HG02970 (cell line): ENCODE measurements around the gene GFI1B.
"Not testable (repeated sequence)": the region's sequence is repeated elsewhere in the genome, so short reads cannot be mapped to it uniquely, and the experiment has no call there.

ENCODE experiments used
- ATAC-seq: cut with Tn5 transposase; IDR thresholded peaks from one replicate; pipeline ENCODE4 v1.9.1; 2021; ENCODE audit warnings: mild to moderate bottlenecking, moderate library complexity, moderate number of reproducible peaks; ENCODE audit not compliant: unreplicated experiment, low FRiP score

The GFI1B gene

DNA sequence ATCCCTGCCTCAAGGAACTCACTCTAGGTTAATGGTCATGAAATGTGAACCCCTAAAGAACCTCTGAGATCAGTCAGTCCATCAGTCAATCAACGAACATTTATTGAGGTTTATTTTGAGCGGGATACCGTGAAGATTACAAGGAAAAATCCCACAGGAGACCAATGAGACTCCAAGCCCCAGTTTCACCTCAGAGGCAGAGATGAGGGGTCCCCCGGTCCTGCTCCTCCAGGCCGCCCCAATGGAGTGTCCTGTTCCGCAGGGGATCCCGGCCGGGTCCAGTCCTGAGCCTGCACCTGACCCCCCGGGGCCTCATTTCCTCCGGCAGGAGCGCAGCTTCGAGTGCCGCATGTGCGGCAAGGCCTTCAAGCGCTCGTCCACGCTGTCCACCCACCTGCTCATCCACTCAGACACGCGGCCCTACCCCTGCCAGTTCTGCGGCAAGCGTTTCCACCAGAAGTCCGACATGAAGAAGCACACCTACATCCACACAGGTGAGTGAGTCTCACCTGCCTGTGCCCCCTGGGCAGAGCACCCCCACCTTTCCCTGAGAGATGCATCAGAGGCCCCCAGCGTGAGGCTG lies 11.0 kb downstream of the GFI1B start:
- no peak for ATAC-seq

DNA sequence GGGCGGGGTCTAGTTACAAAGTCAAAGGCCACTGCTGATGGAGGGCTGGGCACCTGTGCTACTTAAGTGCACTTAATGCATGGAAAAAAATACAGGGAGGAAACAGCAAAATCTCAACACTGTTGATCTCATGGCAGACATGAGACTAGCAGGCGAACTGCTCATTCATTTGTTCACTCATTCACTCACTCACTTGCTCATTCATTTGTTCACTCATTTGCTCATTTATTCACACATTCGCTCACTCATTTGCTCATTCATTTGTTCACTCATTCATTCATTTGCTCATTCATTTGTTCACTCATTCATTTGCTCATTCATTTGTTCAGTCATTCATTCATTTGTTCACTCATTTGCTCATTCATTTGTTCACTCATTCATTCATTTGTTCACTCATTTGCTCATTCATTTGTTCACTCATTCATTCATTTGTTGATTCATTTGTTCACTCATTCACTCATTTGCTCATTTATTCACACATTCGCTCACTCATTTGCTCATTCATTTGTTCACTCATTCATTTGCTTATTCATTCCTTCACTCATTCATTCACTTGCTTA lies 11.6 kb downstream of the GFI1B start:
- not testable (repeated sequence) for ATAC-seq

DNA sequence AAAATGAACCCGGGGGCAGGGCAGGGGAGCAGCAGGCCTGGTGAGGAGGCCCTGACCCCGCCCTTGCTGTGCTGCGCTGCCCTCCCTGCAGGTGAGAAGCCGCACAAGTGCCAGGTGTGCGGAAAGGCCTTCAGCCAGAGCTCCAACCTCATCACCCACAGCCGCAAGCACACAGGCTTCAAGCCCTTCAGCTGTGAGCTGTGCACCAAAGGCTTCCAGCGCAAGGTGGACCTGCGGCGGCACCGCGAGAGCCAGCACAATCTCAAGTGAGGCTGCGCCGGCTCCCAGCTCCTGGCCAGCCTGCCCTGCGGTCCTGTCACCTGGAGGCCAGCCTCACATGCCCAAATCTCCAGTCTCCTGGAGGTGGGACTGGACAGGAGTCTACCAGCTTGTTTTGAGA lies 12.3 kb downstream of the GFI1B start:
- ATAC-seq, result no peak

DNA sequence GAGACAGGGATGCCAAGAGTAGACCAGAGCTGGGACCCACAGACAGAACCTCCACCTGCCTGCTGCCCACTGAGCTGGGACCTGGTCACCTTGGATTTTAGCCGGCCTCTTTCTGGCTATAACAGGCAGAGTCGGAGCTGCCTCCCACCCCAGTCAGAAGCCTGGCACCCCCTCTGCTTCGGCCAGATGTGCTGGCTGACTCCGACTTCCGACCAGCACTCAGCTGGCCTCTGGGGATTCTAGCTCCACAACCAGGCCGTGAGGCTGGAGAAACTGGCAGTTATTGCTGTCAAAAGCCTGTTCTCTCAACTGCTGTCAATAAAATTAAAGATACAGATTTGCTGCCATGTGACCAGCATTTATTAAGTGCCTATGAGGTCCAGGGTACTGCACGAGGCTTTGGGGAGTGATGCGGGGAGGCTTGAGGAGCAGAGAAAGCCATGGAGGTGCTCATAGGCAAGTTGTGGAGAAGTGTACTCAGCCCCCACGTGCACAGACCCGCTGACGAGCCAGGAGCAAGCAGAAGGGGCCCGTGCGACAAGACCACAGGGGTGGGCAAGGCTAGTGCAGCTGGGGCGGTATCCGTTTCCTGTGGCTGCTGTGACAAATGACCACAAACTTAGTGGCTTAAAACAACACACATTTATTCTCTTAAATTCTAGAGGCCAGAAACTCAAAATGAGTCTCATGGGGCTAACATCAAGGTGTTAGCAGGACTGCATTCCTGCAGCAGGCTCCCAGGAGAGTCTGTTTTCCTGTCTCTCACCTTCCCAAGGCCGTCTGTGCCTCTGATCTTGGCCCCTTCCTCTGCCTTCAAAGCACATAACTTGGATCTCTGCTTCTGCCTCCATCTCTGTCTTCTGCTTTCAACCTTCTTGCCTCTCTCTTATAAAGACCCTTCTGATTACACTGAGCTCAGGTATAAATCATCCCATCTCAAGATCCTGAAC lies 13.1 kb downstream of the GFI1B start:
- ATAC-seq, result no peak

DNA sequence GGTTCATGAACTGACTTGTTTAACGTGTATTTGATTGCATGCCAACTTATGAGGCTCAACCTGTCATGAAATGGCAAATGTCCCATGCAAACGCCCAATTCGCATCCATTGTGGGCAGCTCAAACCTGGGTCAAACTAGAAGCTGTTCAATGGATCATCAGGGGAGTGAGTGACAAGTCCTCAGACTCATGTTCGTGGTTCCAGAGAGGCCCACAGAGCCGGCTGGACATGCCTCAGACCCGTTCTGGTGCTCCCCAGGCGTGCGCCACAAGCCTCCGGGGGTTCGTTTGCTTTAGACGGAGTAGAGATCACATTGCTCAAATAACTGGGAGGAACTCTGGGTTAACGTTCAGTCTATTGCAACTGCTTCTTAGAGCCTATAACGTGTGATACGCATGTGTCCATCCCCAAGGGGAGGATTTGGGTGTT lies 15.0 kb downstream of the GFI1B start:
- no peak for ATAC-seq

DNA sequence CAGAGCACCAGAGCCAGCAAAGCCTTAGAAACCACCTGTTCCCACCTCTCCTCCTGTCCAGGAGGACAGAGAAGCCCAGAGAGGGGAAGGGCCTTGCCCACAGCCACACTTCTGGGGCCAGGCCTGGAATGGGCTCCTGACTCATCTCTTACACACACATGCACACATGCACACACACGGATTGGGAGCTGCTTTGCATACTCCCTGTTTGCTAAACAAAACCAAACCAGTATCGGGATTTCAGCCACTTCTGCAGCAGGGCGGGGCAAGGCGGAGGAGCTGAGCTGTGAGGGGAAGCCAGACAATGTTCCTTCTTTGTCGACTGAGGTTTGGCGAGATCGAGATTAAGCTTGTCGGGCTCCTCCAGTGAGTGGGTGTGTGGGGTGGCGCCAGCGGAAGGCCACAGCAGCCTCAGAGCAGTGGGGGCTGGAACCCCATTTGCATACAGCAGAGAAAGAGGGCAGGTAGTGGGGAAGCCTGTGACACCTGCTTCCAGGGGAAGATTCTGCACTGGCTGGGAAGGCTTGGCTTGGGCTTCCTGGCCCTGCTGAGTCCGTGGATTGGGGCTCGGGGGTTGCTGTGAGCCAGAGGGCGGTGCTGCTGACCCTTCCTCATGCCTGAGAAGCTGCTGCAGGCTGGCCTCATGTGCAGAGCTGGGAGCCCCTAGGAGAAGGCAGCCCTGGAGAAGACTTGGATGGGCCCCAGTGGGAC lies 16.1 kb downstream of the GFI1B start:
- peak; percentile 49 for ATAC-seq

DNA sequence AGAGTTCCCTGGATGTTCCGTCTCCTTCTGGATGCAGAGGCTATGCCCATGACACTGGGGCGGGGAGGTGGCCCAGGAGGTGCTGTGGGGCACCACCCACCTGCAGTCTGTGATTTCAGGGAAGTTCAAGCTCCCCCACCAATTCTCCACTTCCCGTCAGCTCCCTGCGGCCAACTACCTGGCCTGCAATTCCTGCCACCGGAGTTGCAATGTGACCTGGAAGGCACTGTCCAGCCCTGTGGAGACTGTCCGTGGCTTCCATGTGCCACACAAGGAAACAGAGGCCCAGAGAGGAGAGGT lies 16.6 kb downstream of the GFI1B start:
- no peak for ATAC-seq

DNA sequence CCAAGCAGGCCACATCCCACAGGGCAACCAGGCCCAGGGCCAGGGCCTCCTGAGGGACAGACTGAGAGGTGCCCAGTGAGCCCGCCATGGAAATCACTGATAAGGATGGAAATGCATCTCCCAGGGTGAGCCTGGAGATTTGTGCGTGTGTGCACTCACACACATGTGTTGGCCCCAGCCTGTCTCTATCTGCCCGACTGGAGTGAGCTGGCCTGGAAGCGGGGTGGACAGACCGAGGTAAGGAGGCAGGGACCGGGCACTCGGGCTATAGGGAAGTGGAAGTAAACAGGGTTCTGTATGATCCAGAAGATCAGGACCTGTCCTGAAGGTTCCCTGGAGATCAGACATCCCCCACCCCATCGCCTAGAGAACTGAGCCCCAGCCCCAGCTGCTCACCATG lies 17.4 kb downstream of the GFI1B start:
- no peak for ATAC-seq

DNA sequence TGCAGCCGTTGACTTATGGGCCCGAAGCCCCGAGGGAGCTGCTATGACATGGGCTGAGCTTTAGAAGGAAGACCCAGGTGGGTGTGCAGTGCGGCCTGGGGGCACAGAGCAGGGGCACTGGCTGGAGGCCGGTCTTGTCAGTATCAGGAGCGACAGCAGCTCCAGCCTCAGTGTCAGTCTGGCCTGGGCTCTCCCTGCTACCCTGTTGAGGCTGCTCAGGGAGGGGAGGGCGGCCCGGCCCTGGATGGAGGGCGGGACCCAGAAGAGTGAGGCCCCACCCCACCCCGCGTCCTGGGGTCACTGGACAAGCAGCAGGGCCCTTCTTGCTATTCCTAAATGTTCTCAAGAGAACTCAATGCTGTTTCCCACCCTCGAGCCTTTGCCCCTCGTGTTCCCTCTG lies 18.0 kb downstream of the GFI1B start:
- no peak for ATAC-seq

DNA sequence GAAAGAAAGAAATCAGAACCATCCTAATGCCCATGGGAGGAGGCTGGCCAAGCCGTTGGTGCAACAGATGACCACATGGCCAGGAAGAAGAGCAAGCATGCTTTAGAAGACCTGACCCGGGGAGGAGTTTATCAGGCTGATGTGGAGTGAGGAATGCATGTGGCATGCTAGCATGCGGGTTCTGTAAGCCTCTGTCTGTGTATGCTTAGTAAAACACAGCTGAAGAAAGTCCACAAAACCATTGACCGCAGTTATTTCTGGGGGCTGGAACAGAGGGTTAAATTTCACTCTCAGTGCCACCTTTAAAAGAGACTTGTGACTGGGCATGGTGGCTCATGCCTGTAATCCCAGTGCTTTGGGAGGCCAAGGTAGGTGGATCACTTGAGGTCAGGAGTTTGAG lies 19.1 kb downstream of the GFI1B start:
- ATAC-seq, result no peak

DNA sequence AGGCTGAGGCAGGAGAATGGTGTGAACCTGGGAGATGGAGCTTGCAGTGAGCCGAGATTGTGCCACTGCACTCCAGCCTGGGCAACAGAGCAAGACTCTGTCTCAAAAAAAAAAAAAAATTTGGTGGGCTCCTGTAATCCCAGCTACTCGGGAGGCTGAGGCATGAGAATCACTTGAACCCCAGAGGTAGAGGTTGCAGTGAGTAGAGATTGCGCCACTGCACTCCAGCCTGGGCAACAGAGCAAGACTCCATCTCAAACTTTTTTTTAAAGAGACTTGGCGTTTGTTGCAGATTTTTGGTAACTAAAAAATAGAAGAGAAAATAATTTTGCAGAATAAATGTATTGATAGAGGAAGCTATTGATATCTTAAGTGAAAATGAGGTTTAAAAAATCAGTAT lies 19.7 kb downstream of the GFI1B start:
- not testable (repeated sequence) for ATAC-seq

DNA sequence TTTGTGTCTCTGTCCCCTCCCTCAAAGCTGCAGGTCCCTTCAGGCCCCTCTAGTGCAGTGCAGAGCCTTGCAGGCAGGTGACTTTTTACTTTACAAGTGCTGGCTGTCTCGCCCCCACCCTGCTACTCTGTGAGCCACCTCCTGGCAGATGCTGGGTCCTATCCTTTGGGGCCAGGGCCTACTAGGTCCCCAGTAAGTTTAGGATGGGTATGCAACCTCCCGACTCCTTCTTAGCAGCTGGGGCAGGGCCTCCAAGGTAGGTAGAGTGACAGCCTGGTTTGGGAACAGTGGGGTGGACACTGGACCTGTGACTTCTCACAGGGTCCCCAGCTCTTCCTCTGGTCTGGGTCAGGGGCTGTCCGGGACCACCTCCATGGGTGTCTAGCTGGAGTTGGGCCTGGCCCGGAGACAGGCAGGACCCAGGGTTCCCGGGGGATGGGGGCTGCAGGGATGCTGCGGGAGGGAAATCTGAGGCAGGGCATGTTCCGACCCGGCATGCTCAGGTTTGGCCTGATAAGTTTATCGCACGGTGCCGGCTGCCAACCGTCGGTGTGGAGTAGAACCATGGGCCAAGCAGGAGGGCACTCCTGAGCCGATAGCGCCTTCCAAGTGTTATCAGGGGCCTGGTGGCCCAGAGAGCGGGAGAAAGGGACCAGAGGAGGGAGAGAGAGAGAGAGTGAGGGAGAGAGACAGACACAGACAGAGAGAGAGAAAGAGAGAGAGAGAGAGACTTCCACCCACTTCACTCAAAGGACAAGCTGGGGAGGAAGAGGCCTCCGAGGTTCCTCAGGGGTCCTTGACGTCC lies 20.5 kb downstream of the GFI1B start:
- ATAC-seq, result no peak

DNA sequence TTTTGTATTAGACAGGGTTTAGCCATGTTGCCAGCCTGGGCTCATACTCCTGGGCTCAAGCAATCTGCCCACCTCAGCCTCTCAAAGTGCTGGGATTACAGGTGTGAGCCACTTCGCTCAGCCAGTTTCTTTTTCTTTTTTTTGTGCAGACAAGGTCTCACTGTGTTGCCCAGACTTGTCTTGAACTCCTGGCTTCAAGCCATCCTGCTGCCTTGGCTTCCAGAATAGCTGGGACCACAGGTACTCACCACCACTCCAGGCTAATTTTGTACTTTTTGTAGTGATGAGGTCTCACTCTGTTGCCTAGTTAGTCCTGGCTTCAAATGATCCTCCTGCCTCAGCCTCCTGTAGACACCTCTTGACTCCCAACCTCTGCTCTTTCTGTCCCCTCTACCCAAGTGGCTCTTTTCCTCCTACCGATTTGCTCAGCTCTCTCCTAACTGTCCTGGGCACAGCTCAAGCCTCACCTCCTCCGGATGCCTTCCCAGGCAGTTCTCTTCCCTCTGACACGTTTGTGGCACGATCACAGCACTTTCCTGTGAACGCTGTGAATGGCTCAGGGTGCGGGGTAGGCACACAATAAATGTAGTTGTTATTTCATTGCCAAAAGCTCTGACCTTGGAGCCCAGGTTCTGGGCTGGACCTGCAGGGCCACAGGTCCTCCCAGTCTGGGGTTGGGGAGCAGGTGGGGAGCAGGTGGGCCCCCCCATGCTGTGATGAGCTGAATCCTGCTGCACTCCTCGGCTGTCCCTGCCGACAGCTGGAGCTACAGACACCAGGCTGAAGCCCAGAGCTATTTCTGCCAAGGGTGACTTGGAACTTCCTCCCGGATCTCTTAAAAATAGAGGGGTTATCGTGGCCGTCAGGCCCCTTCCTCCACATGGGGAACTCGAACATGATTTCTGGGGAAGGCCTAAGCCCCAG lies 23.9 kb downstream of the GFI1B start:
- ATAC-seq, result no peak

DNA sequence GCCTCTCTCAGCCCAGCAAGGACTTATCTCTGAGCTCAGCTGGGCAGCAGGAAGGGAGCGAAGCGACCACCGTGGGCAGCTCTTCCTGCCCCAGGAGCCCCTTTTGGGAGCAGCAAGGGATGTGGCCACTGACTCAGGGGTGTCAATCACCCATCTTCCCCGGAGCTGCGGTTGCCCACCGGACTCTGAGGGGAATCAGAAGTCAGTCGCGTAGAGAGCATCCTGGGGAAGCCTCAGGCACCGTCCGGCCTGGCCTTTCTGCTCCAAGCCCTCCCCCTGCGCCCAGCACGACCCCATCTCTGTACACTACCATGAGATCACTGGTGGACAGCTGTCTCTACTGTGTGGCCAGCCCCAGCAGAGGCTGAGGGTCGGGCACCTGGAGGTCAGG lies 24.6 kb downstream of the GFI1B start:
- no peak for ATAC-seq

DNA sequence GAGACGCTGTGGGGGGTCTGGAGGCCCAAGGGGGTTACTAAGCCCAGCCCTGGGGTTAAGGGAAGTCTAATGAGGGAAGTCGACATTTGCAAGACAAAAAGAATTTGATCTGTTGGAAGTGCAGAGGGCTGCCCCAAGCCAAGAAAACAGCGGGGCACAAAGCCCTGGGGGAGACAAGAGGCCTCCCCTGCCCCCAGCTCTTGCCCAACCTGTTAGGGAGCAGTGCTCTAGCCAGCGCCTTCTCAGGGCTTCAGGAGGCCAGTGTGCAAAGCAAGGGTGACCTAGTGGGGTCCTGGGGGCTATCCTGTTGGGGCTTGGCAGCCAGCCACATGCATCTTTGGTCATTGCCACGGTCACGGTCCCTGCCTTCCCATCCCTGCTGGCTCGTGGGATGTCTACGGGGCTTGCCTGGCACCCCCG lies 25.2 kb downstream of the GFI1B start:
- ATAC-seq, result no peak

DNA sequence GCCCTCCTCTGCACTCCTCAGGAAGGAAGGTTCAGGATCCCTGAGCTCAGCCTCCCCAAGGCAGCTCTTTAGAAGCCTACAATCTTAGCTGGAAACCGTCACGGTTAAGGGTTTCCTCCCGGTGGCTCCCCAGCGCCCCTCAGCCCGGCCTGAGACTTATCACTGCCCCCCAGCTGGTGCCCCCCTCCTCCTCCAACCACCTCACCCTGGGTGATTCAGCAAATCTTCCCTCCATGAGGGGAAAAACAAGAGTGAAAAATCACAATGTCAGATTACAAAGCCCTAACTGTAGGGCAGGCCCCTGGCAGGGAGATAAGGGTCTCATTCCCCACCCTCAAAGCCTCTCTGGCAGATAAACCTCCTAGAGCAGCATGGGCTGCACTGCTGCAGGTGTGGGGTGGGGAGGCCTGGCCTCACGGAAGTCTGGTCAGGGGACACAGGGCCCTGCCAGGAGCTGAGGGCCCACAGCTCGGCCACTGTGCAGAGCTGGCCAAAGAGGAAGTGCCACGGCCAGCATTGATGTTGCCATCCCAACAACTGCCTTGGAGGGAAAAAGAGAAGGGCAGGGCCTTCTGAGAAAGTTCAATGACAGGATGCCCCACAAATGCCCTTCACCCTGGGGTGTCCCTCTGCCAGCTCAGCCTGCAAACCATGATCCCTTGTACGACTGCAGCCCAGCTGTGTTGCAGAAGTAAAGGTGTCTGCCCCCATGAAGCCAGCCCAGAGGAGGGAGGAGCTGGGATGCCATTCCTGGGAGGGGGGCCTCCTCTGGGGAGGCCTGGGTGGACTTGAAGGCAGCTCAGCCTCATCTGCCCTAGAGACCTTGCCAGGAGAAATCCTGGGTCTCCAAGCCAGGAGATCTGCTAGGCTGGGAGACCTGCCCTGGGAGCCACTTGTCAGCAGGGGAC lies 25.9 kb downstream of the GFI1B start:
- ATAC-seq, result no peak

DNA sequence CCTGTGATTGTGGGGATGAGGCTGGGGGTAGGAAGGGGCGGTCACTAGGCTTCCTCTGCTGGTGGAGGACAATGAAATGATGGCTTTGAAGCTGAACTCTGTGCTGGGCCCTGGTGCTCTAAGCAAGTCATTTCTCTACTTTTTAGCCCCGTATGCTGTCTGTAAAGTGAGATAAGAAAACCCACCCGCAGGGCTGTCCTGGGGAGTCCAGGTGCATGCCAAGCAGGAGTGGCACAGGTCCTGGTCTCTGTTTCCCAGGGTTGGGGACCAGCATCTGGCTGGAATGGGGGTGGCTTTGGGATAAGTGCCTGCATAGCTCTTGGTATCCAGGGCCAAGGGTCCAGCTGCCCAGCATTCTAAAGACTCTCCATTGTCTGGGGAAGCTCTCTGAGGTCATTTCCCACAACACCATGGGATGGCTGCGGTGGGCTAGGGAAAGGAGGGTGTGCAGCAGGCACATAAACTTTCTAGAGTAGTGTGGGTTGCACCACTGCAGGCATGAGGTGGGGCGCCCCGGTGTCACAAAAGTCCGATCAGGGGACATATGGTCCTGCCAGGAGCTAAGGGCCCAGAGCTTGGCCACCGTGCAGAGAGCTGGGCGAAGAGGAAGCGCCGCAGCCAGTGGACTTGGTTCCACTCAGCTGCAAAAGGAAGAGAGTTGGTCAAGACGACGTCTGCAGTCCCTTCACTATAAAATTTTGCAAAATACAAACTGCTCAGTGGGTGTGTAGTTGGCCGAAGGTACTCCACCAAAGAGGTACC lies 26.7 kb downstream of the GFI1B start:
- ATAC-seq, result no peak

DNA sequence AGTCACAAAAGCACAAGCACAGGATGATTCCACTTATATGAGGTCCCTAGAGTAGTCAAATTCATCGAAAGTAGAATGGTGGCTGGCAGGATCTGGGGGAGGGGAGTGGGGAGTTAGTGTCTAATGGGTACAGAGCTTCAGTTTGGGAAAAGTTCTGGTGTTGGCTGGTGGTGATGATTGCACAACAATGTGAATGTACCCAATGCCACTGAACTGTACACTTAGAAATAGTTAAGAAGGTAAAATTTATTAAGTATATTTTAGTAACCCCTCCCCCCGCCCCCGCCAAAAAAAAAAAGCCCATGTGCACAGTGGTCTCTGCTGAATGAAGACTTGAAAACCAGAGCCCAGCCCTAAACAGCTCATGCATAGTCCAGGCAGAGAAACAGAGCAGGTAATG lies 27.5 kb downstream of the GFI1B start:
- ATAC-seq, result no peak
